ENCODE data around the gene SYT13. TPM values are rescaled to one million over a fixed set of nuclear protein-coding genes. Genes with fewer than 3 reads are reported as not detected.

SYT13 gene
- total RNA-seq, 1 experiment from 2014 or later, result 4.3 TPM

DNA sequence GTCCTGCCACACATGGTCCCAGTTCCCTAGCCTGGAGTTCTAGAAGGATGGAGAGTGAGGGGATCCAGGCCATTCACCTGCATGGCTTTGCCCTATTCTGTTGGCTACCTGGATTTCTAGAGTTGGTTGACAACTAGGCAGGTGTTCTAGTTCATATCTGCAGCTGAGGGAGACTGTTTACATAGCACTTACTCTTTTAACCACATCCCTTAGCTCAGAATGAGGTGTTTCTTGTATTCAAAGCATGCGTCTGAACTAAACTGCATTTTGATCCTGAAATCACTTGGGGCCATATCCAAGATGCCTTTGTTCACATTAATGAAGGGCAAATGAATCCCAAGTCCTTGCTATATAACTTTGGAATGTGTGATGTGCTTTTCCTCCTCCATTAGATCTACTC lies 60.9 kb downstream of the SYT13 start:
- peaks cover 18 to 27% (median 21%) of the 10 kb centered on the region in 3 experiments; a peak in 6 of 7 replicates for H3K36me3 Mint-ChIP-seq (ENCODE audit: insufficient read depth in 1 of 3, low read depth in 3 of 3)
- Histone ChIP-seq H2BK120ac (ENCODE audit: low read depth, low read length, poor library complexity, severe bottlenecking) (no peak overlapping the region), H2BK12ac (ENCODE audit: insufficient read length, low read depth, low read length) (no peak overlapping the region), H2BK15ac (ENCODE audit: low read depth, low read length) (no peak overlapping the region), H3K79me2 (ENCODE audit: insufficient read depth, low read length) (no peaks in the 10 kb centered on the region), H3K4me2 (ENCODE audit: insufficient read depth, insufficient read length, low read length) (no peak overlapping the region), H4K8ac (replicated peaks; ENCODE audit: insufficient read length, low read depth, low read length) (no peak overlapping the region), H3K23me2 (ENCODE audit: insufficient read length, low read depth, low read length, poor library complexity, severe bottlenecking) (no peaks in the 10 kb centered on the region), H3K18ac (ENCODE audit: insufficient read length, low read depth, low read length) (no peak overlapping the region), H3K4ac (ENCODE audit: low read depth, low read length) (no peak overlapping the region), H3K9me3 (ENCODE audit: control insufficient read depth, low read depth, low read length) (no peaks in the 10 kb centered on the region), H3K79me1 (ENCODE audit: insufficient read depth, low read depth, low read length, poor library complexity, severe bottlenecking) (no peaks in the 10 kb centered on the region), H3K56ac (ENCODE audit: insufficient read length, low read depth, low read length) (no peak overlapping the region), H2BK20ac (ENCODE audit: low read depth, low read length, poor library complexity, severe bottlenecking) (no peak overlapping the region), H3T11ph (ENCODE audit: low read length) (no peak overlapping the region), H4K20me1 (ENCODE audit: control insufficient read depth, insufficient read depth, insufficient read length) (no peaks in the 10 kb centered on the region), H3K4me1 (ENCODE audit: insufficient read depth, low read length) (no peaks in the 10 kb centered on the region), H4K91ac (ENCODE audit: insufficient read length, low read depth, low read length) (no peak overlapping the region), H2AFZ (ENCODE audit: low read length) (no peak overlapping the region), H3K23ac (ENCODE audit: insufficient read length, low read depth, low read length) (no peak overlapping the region), H3K9ac (ENCODE audit: extremely low read depth, insufficient read length, low read length) (no peak overlapping the region), H3K27me3 (ENCODE audit: insufficient read depth, low read length) (no peaks in the 10 kb centered on the region), H3K27ac (ENCODE audit: insufficient read length, low read depth, low read length) (no peak overlapping the region), H2BK5ac (ENCODE audit: insufficient read length, low read length) (no peak overlapping the region), H4K5ac (ENCODE audit: insufficient read length, low read depth, low read length) (no peak overlapping the region), H2AK5ac (ENCODE audit: insufficient read length, low read length) (no peak overlapping the region), H3K14ac (ENCODE audit: insufficient read depth, low read length) (no peak overlapping the region)
- H3K4me1 Mint-ChIP-seq, result no peaks in the 10 kb centered on the region; a peak in 1 of 4 replicates
- WGBS (ENCODE audit: extremely low coverage, insufficient read length, low lambda C conversion rate), result no CpG with 5 or more reads among the region's 1 CpG
- no peaks in the 10 kb centered on the region for H3K27me3 Mint-ChIP-seq (ENCODE audit: low read depth)
- no peak for DNase-seq
- H3K9me3 Mint-ChIP-seq, result no peaks in the 10 kb centered on the region
- no peak overlapping the region for H3K27ac Mint-ChIP-seq
- no peak overlapping the region for H3K4me3 Mint-ChIP-seq
- TF ChIP-seq CTCF (conservative IDR thresholded peaks at IDR 0.05), result no peak
